DLD1 (cell line): Measurements from ENCODE around the gene ZMIZ1.

ENCODE experiments used
- in situ Hi-C: cut with HindIII; loops from 2 replicates; pipeline ENCODE4 v1.10.0; 2017; ENCODE audit warnings: low sequenced_read_pairs

Gene ZMIZ1

GRCh38 chr10:79051766-79052165, 17.0 kb upstream of the ZMIZ1 start:
- in situ Hi-C loops, result no loop called here

GRCh38 chr10:79052291-79053080, 16.3 kb upstream of the ZMIZ1 start:
- in situ Hi-C loops, result no loop called here

DNA sequence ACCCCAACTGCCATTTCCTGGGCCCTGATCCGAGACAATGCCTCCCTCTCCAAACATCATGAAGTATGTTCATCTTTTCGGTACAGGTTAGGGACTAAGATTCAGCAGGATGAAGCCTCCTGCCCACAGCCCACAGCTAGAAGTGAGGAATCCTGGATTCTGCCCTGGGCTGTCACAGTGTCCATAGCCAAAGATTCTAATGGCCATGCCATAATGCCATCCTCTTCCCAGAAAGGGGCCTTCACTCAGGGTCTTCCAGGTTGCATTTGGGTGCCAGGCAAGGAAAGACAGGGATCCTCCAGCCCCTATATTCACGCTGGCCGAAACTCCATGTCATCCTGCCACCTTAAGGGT, 15.7 kb upstream of the ZMIZ1 start:
- in situ Hi-C loops, result no loop called here

DNA sequence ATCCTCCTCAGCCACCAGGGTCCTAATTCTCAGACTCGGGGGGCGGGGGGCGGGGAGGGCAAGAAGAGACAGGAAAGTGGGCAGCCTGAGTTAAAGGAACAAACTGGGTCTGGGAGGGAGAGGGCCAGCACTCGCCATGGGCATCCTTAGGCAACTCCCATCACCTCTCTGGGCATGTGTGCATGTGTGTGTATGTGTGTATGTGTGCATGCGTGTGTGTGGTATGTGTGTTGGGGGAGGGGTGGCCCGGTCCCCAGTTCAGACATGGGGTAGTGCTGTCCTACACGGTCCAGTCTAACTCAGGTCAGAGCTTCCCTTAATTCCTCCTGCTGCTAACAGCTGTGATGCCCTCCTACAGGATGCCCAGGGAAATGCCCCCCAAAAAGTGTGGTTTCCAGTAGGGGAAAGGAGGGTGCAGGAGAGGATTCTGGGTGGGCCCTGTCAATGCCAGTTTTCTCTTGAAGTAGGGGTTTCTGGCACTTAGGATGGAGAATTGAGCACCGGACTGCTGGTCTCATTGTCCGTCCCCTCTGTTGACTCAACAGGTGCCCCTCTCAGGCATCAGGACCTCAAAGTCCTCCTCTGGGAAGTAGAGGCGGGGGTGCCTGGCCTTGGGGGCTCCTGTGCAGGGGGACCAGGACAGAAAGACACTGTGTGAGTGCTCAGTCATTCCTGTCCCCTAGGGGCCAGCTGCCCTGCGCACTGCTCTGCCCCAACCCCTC, 15.1 kb upstream of the ZMIZ1 start:
- in situ Hi-C loops, result no loop called here

DNA sequence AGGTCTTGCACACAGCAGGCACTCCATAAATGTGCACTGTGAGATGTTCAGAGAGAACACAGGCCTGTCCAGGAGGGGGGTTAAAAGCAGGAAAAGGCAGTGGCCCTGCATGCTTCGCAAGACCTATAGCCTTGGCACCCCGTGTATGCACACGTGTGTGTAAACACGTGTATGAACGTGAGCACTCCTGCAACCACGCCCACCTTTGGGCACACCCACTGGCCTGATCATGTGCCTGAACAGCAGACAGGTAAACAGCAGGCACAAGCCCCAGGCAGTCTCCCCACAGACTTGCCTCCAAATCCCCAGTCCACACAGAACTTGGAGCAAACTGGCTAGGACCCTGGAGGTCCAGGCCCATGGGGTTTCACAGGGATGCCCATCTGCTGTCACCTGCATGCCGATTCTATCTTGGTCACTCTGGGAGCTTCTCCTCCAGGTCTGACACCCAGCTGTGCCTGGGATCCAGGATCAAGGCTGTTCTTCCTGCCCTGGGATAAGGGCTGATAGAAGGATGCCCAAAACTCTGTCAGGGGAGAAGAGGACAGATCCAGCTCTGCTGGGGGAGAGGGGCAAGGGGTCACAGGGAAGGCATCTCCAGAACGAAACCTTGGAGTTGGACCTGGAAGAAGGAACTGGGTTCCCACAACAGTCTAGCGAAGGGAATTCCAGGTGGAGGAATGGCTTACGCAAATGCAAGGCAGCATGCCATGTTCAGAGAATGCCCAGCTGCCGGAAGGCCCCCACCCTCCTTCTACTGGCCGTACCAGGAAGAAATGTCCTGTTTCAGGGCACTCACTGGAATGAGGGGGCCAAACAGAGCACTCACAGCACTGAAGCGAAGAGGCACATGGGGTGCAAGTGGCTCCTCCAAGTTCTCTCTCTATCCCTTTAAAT, 14.3 kb upstream of the ZMIZ1 start:
- in situ Hi-C loops, result no loop called here

DNA sequence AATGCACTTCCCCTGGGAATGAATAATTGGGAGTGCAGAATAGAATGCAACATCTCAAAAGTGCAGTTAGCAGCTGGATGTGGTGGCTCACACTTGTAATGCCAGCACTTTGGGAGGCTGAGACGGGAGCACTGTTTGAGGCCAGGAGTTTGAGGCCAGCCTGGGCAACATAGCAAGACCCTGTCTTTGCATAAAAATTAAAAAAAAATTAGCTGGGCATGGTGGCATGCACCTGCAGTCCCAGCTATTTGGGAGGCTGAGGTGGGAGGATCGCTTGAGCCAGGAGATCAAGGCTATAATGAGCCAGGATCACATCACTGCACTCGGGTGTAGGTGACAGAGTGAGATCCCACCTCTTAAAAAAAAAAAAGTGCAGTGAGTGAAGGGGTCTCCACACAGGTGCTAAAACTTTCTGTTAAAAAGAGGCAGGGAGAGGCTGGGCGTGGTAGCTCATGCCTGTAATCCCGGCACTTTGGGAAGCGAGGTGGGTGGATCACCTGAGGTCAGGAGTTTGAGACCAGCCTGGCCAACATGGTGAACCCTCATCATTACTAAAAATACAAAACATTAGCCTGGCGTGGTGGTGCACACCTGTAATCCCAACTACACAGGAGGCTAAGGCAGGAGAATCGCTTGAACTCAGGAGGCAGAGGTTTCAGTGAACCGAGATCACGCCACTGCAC, 13.5 kb upstream of the ZMIZ1 start:
- in situ Hi-C loops, result no loop called here

- in situ Hi-C loops, result no loop called here
Observed at GRCh38 chr10:79055892-79056291, 12.9 kb upstream of the ZMIZ1 start.

- in situ Hi-C loops, result no loop called here
Observed at GRCh38 chr10:79056361-79056735, 12.4 kb upstream of the ZMIZ1 start.

- in situ Hi-C loops, result no loop called here
Observed at GRCh38 chr10:79056736-79057391, 11.9 kb upstream of the ZMIZ1 start.

- in situ Hi-C loops, result no loop called here
Observed at GRCh38 chr10:79057481-79058275, 11.1 kb upstream of the ZMIZ1 start.

GRCh38 chr10:79058899-79059841, 9.6 kb upstream of the ZMIZ1 start:
- in situ Hi-C loops, result no loop called here

GRCh38 chr10:79059859-79060379, 8.8 kb upstream of the ZMIZ1 start:
- in situ Hi-C loops, result no loop called here

DNA sequence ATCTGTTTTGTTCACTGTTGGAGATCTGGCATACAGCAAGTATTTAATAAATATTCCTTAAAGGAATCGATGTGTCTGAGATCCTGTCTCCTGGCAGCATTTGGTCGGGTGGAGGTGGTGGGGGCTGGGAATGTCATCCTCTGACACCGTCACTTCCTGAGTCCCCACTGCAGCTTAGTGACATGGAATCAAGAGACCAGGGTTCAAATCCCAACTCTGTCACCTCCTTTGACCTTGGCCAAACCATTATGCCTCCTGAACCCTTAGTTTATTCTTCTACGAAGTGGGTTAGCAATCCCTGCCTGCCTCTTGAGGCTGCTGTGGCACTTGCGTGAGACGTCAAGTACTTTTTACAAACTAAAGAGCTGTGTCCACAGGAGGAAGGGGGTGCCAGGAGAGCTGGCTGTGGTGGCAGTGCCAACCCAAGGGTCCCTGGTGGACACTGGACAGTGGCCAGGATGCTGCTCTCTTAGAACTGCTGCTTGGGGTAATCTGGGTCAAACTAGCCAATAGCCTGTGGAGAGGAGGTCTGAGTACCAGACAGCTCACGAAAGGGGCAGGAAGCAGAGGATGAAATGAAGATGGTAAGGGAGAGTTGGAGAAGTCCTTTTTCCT, 8.0 kb upstream of the ZMIZ1 start:
- in situ Hi-C loops, result no loop called here

- in situ Hi-C loops, result no loop called here
Observed at GRCh38 chr10:79061441-79062315, 7.1 kb upstream of the ZMIZ1 start.

- in situ Hi-C loops, result no loop called here
Observed at GRCh38 chr10:79063071-79063491, 5.7 kb upstream of the ZMIZ1 start.

DNA sequence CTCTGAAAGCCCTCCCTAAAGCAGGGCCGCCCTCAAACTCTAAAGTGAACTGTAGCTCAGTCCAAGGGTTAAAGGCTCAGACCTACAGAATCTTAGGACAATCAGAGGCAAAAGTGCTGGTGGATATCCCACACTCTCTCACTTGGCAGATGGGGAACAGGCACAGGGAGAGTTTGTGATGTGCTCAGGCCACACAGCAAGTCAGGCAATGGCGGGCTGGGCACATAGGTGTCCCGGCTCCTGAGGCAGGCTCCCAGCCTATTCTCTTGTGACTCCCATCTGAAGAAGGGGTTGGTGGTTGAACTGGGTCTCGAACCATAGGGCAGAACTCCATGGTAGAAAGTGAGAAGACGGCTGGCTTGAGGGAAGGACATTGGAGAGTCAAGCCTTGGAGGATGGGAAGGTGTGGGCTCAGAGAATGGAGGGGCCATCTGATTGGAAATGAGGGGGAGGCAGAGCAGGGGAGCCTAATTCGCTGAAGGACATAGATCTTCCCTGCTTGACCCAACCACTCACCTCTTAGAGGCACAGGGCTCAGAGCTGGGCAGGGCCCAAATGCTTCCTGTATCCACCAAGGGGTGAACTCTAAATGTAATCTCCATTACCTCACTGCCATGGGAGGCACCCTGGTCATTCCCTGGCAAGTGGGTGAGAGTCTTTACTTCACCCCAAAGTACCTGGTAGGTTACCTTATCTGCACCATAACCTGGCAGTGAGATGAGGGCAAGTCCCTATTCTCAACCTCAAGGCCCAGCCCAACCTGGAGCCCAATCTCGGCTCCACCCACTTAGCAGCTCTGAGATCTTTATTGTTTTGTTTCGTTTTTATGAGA, 4.9 kb upstream of the ZMIZ1 start:
- in situ Hi-C loops, result no loop called here
